A673 (cell line): Measurements from ENCODE around the gene IP6K2. TPM values are rescaled to one million over a fixed set of nuclear protein-coding genes. Genes with fewer than 3 reads are reported as not detected.

Experiments
- BruUV-seq: library from RNA; stranded (reverse); fragments of 400-500 nt; replicated peaks from 2 replicates; lab custom pipeline; 2021; lab: Mats Ljungman, UMichigan
- CTCF ChIA-PET: fragments of 300-600 bp; sonication (Branson Sonifier 250); formaldehyde crosslinking; loops from one replicate; lab custom pipeline; 2022; ENCODE audit warnings: antibody characterized with exemption; lab: Charles Lee
- POLR2A ChIA-PET: fragments of 300-600 bp; sonication (Branson Sonifier 250); formaldehyde crosslinking; loops from one replicate; lab custom pipeline; 2022; ENCODE audit warnings: antibody characterized with exemption; ENCODE audit not compliant: low non-redundant PET; lab: Charles Lee
- DNase-seq: peaks from one replicate; pipeline ENCODE4 v3.0.0-alpha.2; 2015; ENCODE audit warnings: low spot score
- H3K27ac ChIP-seq: fragments of 200-600 bp; sonication (generic); 2 replicates; pipeline ENCODE4 v1.5.1; 2016; ENCODE audit warnings: mixed run types, low read depth, mild to moderate bottlenecking, mixed read lengths, antibody characterized with exemption, low read length; ENCODE audit not compliant: poor library complexity, severe bottlenecking
- H3K27me3 ChIP-seq: fragments of 200-600 bp; sonication (generic); replicated peaks from 2 replicates; pipeline ENCODE4 v1.6.1; 2017; ENCODE audit warnings: mixed run types, low read depth, mild to moderate bottlenecking, mixed read lengths, antibody characterized with exemption, low read length; ENCODE audit not compliant: insufficient read depth, poor library complexity
- H3K36me3 ChIP-seq: fragments of 200-600 bp; sonication (generic); 2 replicates; pipeline ENCODE4 v1.6.1; 2016; ENCODE audit warnings: mixed run types, mild to moderate bottlenecking, mixed read lengths, antibody characterized with exemption, low read length; ENCODE audit not compliant: insufficient read depth, poor library complexity, severe bottlenecking
- H3K4me1 ChIP-seq: fragments of 200-600 bp; sonication (generic); 2 replicates; pipeline ENCODE4 v1.6.1; 2017; ENCODE audit warnings: mixed run types, mild to moderate bottlenecking, mixed read lengths, antibody characterized with exemption, low read length; ENCODE audit not compliant: insufficient read depth, poor library complexity, severe bottlenecking
- H3K4me3 ChIP-seq: fragments of 200-600 bp; sonication (generic); 2 replicates; pipeline ENCODE4 v1.5.1; 2016; ENCODE audit warnings: low read depth, mixed run types, mild to moderate bottlenecking, mixed read lengths, low read length; ENCODE audit not compliant: poor library complexity, severe bottlenecking
- H3K9me3 ChIP-seq: fragments of 200-600 bp; sonication (generic); 2 replicates; pipeline ENCODE4 v1.6.1; 2016; ENCODE audit warnings: mixed run types, low read depth, mild to moderate bottlenecking, mixed read lengths, antibody characterized with exemption, low read length; ENCODE audit not compliant: poor library complexity, severe bottlenecking
- EZH2 ChIP-seq: fragments of 200-600 bp; sonication (generic); IDR thresholded peaks from 2 replicates; pipeline ENCODE4 v1.6.1; 2017; ENCODE audit warnings: borderline replicate concordance, low read depth, mild to moderate bottlenecking, mixed read lengths, antibody characterized with exemption, low read length; ENCODE audit not compliant: poor library complexity, severe bottlenecking
- intact Hi-C: fragments of 100-400 bp; cut with micrococcal nuclease; formaldehyde crosslinking; loops from one replicate; pipeline ENCODE4 v1.10.0; 2022; ENCODE audit not compliant: unreplicated experiment
- total RNA-seq: library from RNA; stranded (reverse); gene quantifications from 2 replicates; pipeline ENCODE4 v1.2.3, GENCODE V29; 2021
- TF ChIP-seq, protein P1 (sequence below): fragments of 300-800, 200-600 bp; sonication (generic); conservative IDR thresholded peaks from 2 replicates; pipeline ENCODE4 v1.5.1; 2017; ENCODE audit warnings: low read depth, mild to moderate bottlenecking, antibody characterized with exemption, low read length, moderate library complexity, mixed read lengths

Gene IP6K2
- total RNA-seq, 1 experiment from 2014 or later = 62.5 TPM

DNA sequence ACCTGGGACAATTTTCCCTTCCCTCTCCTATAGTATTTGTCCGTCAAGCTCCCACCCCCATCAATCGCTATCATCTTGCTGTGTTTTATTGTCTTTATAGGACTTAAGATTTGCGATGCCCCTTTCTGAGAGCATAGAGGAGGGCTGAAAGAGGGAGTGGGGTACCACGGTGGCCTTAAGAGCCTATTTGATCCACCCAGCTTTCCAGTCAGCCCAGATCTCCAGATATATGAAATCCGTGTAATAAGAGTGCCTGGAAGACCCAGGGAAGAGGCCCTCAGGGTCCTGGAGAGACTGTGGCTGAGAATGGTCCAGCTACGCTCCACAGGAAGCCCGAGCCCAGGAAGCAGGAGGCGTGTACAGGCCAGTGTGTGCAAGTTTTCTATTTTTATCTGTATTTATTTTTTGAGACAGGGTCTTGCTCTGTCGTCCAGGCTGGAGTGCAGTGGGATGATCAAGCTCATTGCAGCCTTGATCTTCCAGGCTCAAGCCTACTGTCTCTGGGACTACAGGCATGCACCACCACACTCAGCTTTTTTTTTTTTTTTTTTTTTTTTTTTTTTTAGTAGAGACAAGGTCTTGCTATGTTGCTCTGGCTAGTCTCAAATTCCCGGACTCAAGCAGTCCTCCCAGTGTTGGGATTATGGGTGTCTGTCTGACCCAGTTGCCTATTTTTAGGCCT lies 30.3 kb downstream of the IP6K2 start:
- BruUV-seq = no TSS peak
- intact Hi-C loops = no loop called here
- no peaks in the 10 kb centered on the region for H3K9me3 ChIP-seq
- TF ChIP-seq, protein P1, sequence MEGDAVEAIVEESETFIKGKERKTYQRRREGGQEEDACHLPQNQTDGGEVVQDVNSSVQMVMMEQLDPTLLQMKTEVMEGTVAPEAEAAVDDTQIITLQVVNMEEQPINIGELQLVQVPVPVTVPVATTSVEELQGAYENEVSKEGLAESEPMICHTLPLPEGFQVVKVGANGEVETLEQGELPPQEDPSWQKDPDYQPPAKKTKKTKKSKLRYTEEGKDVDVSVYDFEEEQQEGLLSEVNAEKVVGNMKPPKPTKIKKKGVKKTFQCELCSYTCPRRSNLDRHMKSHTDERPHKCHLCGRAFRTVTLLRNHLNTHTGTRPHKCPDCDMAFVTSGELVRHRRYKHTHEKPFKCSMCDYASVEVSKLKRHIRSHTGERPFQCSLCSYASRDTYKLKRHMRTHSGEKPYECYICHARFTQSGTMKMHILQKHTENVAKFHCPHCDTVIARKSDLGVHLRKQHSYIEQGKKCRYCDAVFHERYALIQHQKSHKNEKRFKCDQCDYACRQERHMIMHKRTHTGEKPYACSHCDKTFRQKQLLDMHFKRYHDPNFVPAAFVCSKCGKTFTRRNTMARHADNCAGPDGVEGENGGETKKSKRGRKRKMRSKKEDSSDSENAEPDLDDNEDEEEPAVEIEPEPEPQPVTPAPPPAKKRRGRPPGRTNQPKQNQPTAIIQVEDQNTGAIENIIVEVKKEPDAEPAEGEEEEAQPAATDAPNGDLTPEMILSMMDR = no peak
- TF ChIP-seq EZH2 = no peak
- peaks cover 16% of the 10 kb centered on the region for H3K4me1 ChIP-seq
- CTCF ChIA-PET = interaction anchor here (0.7 kb wide), 1 partner anchor 25 kb away, joined by 3 read pairs; no protein-coding TSS in a partner anchor
- DNase-seq = no peak
- peaks cover 17% of the 10 kb centered on the region for H3K36me3 ChIP-seq
- peak overlapping the region; percentile 71 for H3K4me3 ChIP-seq
- POLR2A ChIA-PET = no interaction called here
- H3K27me3 ChIP-seq = no peaks in the 10 kb centered on the region
- H3K27ac ChIP-seq = no peak overlapping the region

DNA sequence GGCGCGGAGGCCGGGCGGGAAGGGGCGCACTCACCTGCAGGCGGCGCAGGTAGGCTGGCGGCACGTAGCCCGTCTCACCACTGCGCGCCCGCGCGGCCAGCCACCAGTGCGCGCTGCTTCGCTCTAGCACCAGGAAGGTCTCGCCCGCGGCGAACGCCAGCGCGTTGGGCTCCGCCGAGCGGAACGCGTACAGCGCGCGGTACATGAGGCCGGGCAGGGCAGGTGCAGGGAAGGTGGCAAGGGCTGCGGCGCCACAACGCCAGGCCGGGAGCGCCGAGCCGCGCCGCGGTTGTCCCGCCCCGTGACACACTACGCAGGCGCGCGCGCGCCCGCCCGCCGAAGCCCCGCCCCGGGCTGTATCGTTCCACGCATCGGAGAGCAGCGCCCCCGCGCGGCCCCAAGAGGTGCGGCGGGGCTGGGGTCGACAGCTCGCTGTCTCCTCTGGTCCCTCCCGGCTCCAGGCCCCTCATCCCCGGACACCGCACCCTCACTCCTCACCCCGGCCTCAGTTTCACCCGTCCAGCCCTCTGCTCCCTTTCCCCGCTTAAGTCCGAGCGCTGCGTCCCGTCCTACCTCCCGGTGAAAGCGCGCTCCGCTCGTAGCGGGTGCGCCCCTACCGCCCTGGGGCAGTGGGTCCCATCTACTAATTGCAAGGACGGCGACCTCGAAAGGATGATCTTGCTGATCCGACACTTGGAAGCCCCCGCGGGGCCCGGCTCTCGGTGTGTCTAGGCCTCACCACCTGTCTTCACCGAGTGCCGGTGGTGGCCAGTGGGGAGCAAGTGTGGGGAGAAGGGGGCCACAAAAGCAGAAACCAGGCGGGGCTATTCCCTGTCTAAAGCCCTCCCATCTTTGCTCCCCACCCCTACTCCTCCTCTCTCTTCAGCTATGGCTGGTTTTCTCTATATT lies 31.2 kb downstream of the IP6K2 start, which contains the start of gene NCKIPSD:
Gene NCKIPSD (minus strand): TSS at position 313 of the 909 bp plus-strand sequence. CDS start 108 bp downstream, at position 205.
- Histone ChIP-seq H3K27me3 (no peaks in the 10 kb centered on the region), H3K4me3 (peak within 1 kb of the TSS; percentile 71), H3K27ac (peak within 1 kb of the TSS; percentile 74), H3K4me1 (peaks cover 16% of the 10 kb centered on the region), H3K36me3 (peaks cover 14% of the 10 kb centered on the region), H3K9me3 (no peaks in the 10 kb centered on the region)
- no TSS peak for BruUV-seq
- peak; percentile 75 for DNase-seq
- CTCF ChIA-PET = interaction anchor here (0.7 kb wide), 1 partner anchor 24 kb away, joined by 3 read pairs; no protein-coding TSS in a partner anchor
- intact Hi-C loops = no loop called here
- TF ChIP-seq, protein P1 = peak; percentile 56
- TF ChIP-seq EZH2 = no peak
- POLR2A ChIA-PET = no interaction called here

DNA sequence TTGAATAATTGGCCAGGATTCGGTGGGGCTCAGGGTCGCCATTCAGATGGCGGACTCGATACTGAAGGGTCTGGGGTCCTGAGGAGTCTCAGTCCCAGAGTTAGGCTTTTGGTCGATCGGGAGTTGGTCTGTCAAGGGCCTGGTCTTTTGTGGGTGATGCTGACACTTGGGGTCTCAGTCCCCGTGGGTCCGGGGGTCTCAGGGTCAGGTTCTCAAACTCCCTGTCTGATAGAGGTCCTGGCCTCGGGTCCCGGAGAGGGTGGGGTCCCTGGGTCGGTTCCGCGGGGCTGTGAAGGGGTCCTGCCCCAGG lies 31.8 kb downstream of the IP6K2 start:
- ChIA-PET CTCF (no interaction called here), POLR2A (no interaction called here)
- Histone ChIP-seq H3K36me3 (peaks cover 14% of the 10 kb centered on the region), H3K4me1 (peaks cover 16% of the 10 kb centered on the region), H3K27me3 (no peaks in the 10 kb centered on the region), H3K4me3 (peak overlapping the region; percentile 71), H3K27ac (peak overlapping the region; percentile 74), H3K9me3 (no peaks in the 10 kb centered on the region)
- TF ChIP-seq, protein P1 = no peak
- no peak for TF ChIP-seq EZH2
- BruUV-seq = no TSS peak
- intact Hi-C loops = no loop called here
- DNase-seq = no peak
